ENCODE results near the gene GUK1.

DNA sequence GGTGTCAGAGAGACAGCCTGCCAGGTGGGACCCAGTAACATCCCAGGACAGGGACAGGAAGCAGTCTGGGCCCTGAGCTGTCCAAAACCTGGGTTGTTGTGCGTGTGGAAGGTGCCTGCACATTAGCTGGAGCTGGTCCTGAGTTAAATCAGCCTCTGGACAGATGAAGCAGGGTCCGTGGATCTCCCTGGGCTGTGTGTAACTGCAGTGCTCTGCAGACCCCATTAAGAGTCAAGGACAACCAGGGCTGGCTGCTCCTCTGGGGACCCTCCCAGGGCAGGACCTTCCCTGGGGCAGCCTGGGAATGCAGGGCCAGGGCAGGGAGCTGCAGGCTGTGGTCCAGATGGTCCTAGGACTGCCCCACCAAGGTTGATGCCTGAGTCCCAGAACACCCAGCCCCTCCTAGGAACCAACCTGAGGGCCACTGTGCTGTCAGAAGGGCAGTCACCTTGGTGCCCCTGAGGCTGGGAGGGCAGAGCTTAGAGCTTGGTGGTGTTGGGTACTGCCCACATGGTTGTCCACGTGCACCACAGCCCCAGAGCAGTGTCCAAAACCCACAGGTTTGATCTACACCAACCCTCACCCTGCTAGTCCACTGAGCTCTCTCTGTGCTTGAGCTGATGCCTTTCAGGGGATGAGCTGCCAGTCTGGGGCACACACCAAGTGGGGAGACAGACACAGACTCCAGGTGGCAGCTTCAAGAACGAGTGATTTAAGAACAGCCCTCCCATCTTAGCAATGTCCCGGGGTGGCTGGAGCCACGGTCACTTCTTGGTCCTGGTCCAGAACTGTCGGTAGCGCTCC lies 33.9 kb upstream of the GUK1 start:
- TF ChIP-seq, protein P1, sequence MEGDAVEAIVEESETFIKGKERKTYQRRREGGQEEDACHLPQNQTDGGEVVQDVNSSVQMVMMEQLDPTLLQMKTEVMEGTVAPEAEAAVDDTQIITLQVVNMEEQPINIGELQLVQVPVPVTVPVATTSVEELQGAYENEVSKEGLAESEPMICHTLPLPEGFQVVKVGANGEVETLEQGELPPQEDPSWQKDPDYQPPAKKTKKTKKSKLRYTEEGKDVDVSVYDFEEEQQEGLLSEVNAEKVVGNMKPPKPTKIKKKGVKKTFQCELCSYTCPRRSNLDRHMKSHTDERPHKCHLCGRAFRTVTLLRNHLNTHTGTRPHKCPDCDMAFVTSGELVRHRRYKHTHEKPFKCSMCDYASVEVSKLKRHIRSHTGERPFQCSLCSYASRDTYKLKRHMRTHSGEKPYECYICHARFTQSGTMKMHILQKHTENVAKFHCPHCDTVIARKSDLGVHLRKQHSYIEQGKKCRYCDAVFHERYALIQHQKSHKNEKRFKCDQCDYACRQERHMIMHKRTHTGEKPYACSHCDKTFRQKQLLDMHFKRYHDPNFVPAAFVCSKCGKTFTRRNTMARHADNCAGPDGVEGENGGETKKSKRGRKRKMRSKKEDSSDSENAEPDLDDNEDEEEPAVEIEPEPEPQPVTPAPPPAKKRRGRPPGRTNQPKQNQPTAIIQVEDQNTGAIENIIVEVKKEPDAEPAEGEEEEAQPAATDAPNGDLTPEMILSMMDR (conservative IDR thresholded peaks at IDR 0.05), result no peak
- no peak for TF ChIP-seq ZFX (IDR thresholded peaks at IDR 0.05)
